A172 (cell line): ENCODE measurements around the gene PCGF6. TPM values are rescaled to one million over a fixed set of nuclear protein-coding genes. Genes with fewer than 3 reads are reported as not detected.
A peak's percentile ranks its signal among the peaks of the same experiment; 100 is the strongest.

ENCODE experiments used
- DNase-seq: peaks from one replicate; pipeline ENCODE4 v3.0.0-alpha.2; 2015; ENCODE audit warnings: low spot score
- total RNA-seq: library from RNA; depleted of rRNA; stranded (reverse); fragments of >200 nt; shearing (Covaris generic); gene quantifications from 2 replicates; pipeline ENCODE4 v1.2.3, GENCODE V29; 2014; rRNA removed

The PCGF6 gene
- total RNA-seq, 1 experiment from 2014 or later: 42.0 TPM

GRCh38 chr10:103256613-103257012 is 94.3 kb downstream of the PCGF6 start:
- no peak for DNase-seq

- DNase-seq: peak; percentile 82
Observed at GRCh38 chr10:103254538-103255325, 96.2 kb downstream of the PCGF6 start.

- no peak for DNase-seq
Observed at GRCh38 chr10:103254113-103254512, 96.8 kb downstream of the PCGF6 start.

Other genes starting within 250 kb of the PCGF6 start
- 96.1 and 135 TPM in 2 replicates for gene NT5C2, start 157.9 kb downstream of the PCGF6 start, total RNA-seq
- 0.05 and 0.17 TPM in 2 replicates for gene RPEL1, start 105.3 kb downstream of the PCGF6 start, total RNA-seq
- gene INA, start 74.0 kb downstream of the PCGF6 start, total RNA-seq: not detected in 2 replicates
- 11.7 and 13.4 TPM in 2 replicates for gene TAF5, start 16.8 kb upstream of the PCGF6 start, total RNA-seq
- 854 and 1,006 TPM in 2 replicates for gene ATP5MK, start 45.3 kb upstream of the PCGF6 start, total RNA-seq
- gene PDCD11, start 45.5 kb upstream of the PCGF6 start, total RNA-seq: 28.7 and 33.7 TPM in 2 replicates
- gene CALHM2, start 101.2 kb upstream of the PCGF6 start, total RNA-seq: 24.5 and 26.0 TPM in 2 replicates
- gene CALHM1, start 107.8 kb upstream of the PCGF6 start, total RNA-seq: not detected in 2 replicates
- 4.7 and 4.8 TPM in 2 replicates for gene CALHM3, start 128.1 kb upstream of the PCGF6 start, total RNA-seq
- gene NEURL1, start 142.6 kb upstream of the PCGF6 start, total RNA-seq: 0.17 TPM in 1 of 2 replicates, not detected in the other